GOT3 (cell line): ENCODE data around the gene FUBP1.
"Not testable (repeated sequence)": the region's sequence is repeated elsewhere in the genome, so short reads cannot be mapped to it uniquely, and the experiment has no call there.

Source experiments
- DNase-seq: peaks from one replicate; lab custom pipeline; 2025; ENCODE audit warnings: mixed read lengths; lab: John Stamatoyannopoulos, UW

Gene FUBP1

DNA sequence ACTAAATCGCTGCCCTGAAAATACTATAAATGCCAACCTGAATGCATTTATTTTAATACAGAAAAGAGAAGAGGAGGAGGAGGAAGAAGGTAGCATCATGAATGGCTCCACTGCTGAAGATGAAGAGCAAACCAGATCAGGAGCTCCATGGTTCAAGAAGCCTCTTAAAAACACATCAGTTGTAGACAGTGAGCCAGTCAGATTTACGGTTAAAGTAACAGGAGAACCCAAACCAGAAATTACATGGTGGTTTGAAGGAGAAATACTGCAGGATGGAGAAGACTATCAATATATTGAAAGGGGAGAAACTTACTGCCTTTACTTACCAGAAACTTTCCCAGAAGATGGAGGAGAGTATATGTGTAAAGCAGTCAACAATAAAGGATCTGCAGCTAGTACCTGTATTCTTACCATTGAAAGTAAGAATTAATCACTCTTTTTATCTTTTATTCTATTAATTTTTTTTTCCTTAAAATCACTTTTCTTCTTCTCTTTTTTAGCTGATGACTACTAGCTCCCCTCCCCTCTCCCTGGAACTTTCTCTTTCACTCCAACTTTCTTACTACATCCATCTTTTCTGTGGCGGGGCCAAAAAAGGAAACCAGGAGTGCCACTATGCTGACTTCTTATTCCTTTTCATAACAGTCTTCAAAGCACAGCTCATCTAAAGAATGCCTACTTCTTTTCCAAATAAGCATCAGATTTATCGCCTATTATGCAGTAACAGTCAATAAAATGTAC lies 36.3 kb downstream of the FUBP1 start:
- no peak for DNase-seq

- DNase-seq = no peak
Observed at GRCh38 chr1:77940921-77941570, 37.8 kb downstream of the FUBP1 start.

DNA sequence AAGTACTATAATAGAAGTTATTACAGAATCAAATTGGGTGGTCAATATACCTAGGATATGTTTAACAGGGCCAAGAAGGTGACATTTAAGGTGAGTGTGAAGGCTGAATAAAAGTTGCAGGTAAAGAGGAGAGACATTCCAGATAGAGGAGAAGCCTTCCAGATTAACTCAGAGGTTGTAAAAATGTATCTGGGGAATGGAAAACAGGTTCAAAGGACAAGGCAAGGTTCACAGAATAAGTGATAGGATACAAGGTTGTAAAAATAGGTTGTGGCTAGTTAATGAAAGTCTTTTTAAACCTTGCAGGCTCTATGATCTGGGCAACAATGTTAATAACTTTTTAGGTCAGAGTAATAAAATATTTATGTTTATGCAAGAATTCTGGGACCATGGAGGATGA lies 40.2 kb downstream of the FUBP1 start:
- DNase-seq = no peak

- no peak for DNase-seq
Observed at GRCh38 chr1:77929806-77930205, 49.1 kb downstream of the FUBP1 start.

DNA sequence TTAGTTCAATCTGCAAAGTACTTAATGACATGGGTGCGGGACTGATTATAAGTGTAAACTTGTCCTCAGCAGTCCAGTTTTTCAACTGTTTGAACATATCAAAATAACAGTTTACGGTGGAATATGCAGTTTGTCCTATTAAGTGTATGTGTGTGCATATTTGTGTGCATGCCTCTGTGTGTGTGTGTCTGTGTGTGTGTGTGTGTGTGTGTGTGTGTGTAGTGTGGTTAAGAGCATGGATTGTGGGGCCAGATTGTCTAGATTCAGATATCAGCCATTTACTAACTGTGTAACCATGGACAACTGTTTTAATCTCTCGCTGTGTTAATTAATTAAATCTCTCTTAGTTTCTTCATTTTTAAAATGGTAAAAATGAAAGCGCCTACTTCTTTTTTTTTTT lies 51.5 kb downstream of the FUBP1 start:
- no peak for DNase-seq

GRCh38 chr1:77926561-77927357 lies 52.1 kb downstream of the FUBP1 start:
- DNase-seq = no peak

DNA sequence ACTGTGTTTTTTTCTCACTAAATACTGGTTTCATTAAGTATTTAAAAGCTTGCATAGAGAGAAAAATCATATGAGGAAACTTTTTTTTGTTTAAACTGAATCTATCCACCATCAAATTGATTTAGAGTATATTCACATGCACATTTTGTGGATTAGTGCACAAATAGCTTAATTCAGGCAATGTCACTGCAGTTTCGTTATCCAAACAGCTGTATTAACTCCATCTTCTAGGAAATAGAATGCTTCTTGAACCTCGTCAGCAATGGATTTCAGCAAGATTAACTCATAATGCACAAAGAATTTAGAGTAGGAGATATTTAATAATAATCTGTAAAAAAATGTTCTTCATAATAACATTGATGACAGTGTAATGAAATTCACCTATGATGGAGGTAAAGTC lies 52.9 kb downstream of the FUBP1 start:
- no peak for DNase-seq

- no peak for DNase-seq
Observed at GRCh38 chr1:77925518-77925917, 53.4 kb downstream of the FUBP1 start.

- DNase-seq = not testable (repeated sequence)
Observed at GRCh38 chr1:77918918-77919317, 60.0 kb downstream of the FUBP1 start.

GRCh38 chr1:77910116-77910515 lies 68.8 kb downstream of the FUBP1 start:
- DNase-seq = no peak

GRCh38 chr1:77906624-77907023 lies 72.2 kb downstream of the FUBP1 start:
- no peak for DNase-seq

- DNase-seq = no peak
Observed at GRCh38 chr1:77906019-77906545, 72.8 kb downstream of the FUBP1 start.

DNA sequence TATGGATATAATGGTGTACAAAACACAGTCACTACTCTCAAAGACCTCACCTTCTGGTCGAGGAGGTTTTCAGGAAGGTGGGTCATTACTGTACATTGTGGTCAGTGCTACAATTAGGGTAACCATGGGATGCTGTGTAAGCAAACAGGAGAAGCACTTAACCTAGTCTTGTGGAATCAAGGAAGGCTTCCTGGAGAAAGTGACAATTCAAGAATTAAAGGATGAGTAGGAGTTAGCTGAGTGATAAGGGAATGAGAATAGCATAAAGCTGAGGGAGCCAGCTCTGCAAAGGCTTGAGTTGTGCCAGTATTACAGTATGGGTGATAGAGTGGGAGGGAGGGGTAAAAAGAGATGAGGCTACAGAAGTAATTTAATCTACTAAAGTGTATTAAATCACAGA lies 73.3 kb downstream of the FUBP1 start:
- DNase-seq = no peak

DNA sequence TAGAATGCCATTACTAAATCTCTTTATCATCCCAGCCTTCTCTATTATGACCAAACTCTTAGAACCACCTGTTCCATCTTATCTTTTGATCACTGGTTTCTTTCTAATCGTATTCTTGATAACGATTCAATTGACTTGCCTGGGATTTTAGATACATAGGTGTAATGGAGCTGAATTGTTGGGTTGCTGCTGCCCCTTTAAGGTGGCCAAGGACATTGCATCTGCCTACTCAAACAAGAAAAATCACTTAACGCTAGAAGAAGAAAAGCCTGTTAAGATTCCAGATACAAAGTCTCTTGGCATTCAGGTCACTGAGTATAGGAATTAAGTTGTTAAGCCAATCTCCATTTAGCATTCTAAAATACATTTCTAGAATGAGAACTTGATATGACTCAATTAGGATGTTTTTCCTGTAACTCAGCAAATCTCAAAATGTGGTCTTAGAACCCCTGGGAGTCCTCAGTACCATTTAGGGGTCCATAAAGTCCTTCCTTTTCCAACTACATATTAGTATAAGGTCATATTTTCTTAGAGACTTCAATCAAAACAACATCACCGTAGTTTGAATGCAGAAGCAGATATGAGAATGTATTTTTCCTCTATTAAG lies 78.1 kb downstream of the FUBP1 start:
- DNase-seq = no peak

DNA sequence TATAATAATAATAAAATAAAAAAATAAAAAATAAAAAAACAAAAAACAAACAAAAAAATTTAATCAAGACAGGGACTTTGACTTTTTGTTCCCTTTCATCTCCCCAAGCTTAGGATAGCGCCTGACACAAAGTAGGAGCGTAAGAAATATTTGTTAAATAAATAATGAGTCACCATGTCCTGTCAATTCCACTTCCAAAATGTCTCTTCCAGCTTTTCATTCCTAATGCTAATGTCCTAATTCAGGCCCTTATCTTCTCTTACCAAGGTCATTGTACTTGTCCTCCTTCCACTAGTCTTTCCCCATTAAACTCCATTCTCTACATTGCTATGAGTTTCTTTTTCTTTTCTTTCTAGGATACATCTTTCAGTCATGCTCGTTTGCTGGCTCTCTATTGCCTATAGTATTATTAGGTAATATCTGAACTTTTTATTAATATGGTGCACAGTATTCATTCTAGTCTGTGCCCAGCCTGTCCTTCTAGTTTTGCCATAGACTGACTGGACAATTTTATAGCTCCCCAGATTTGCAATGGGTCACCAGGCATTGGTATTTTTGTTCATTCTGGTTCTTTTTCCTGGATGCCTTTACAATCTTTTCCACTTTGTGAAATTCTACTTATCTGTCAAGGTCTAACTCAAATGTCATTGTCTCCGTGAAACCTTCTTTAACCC lies 79.1 kb downstream of the FUBP1 start:
- no peak for DNase-seq
